Liver (tissue), 9 donors: Measurements from ENCODE around the gene PRDM5. TPM values are rescaled to one million over a fixed set of nuclear protein-coding genes. Genes with fewer than 3 reads are reported as not detected.

Experiments
- DNase-seq: peaks from one replicate; pipeline ENCODE4 v3.0.0-alpha.2; 2017; ENCODE audit warnings: low spot score
- H3K27ac ChIP-seq, 2 donors: one replicate each; pipeline ENCODE4 v1.7.0; 2013; ENCODE audit warnings: inconsistent platforms in 2 of 2, low read length in 2 of 2, control low read depth in 1 of 2, low read depth in 1 of 2, mild to moderate bottlenecking in 1 of 2
- H3K27me3 ChIP-seq, 4 donors: one replicate each; pipeline versions ENCODE4 v1.6.1 to v1.7.0; 2013; ENCODE audit warnings: low read length in 3 of 4, inconsistent platforms in 1 of 4, mild to moderate bottlenecking in 1 of 4, moderate library complexity in 1 of 4; ENCODE audit not compliant: control insufficient read depth in 4 of 4, insufficient read depth in 4 of 4
- H3K36me3 ChIP-seq, 4 donors: one replicate each; pipeline versions ENCODE4 v1.6.1 to v1.7.0; 2013; ENCODE audit warnings: low read length in 3 of 4, mild to moderate bottlenecking in 3 of 4, low read depth in 1 of 4, moderate library complexity in 1 of 4; ENCODE audit not compliant: control insufficient read depth in 4 of 4, insufficient read depth in 3 of 4
- H3K4me1 ChIP-seq, 4 donors: one replicate each; pipeline versions ENCODE4 v1.6.1 to v1.7.0; 2013; ENCODE audit warnings: low read length in 3 of 4, mild to moderate bottlenecking in 3 of 4, moderate library complexity in 1 of 4; ENCODE audit not compliant: control insufficient read depth in 4 of 4, insufficient read depth in 4 of 4
- H3K4me3 ChIP-seq, 3 donors: one replicate each; pipeline versions ENCODE4 v1.6.1 to v1.7.0; 2013; ENCODE audit warnings: low read length in 3 of 3, control low read depth in 1 of 3, low read depth in 1 of 3, mild to moderate bottlenecking in 1 of 3
- H3K9ac ChIP-seq, 2 donors: one replicate each; pipeline ENCODE4 v1.7.0; 2013; ENCODE audit warnings: low read length in 2 of 2, mild to moderate bottlenecking in 2 of 2, moderate library complexity in 2 of 2, control low read depth in 1 of 2, low read depth in 1 of 2
- H3K9me3 ChIP-seq, 4 donors: one replicate each; pipeline versions ENCODE4 v1.6.1 to v1.7.0; 2013; ENCODE audit warnings: low read length in 3 of 4; ENCODE audit not compliant: control insufficient read depth in 4 of 4
- ATF3 ChIP-seq: IDR thresholded peaks from 2 replicates; pipeline ENCODE4 v1.6.1; 2016; ENCODE audit warnings: antibody characterized with exemption
- CTCF ChIP-seq: fragments of 150-350 bp; IDR thresholded peaks from 2 replicates; pipeline ENCODE4 v1.5.1; 2017; ENCODE audit warnings: improper control_type of control experiment, low read depth, low read length; ENCODE audit not compliant: missing input control
- EGR1 ChIP-seq, 2 donors: IDR thresholded peaks; 2 replicates each; pipeline ENCODE4 v1.6.1; 2016 to 2018; ENCODE audit warnings: antibody characterized with exemption in 2 of 2, low read depth in 2 of 2
- FOXA1 ChIP-seq: IDR thresholded peaks from 2 replicates; pipeline ENCODE4 v1.6.1; 2016; ENCODE audit warnings: antibody characterized with exemption
- FOXA2 ChIP-seq: IDR thresholded peaks from 2 replicates; pipeline ENCODE4 v1.6.1; 2016; ENCODE audit warnings: antibody characterized with exemption
- GABPA ChIP-seq, 2 donors: IDR thresholded peaks in 1 of 2; conservative IDR thresholded peaks in 1 of 2; 2 replicates each; pipeline ENCODE4 v1.6.1; 2016; ENCODE audit warnings: antibody characterized with exemption in 2 of 2, mild to moderate bottlenecking in 1 of 2, moderate library complexity in 1 of 2
- HNF4A ChIP-seq, 2 donors: conservative IDR thresholded peaks; 2 replicates each; pipeline ENCODE4 v1.6.1; 2016; ENCODE audit warnings: antibody characterized with exemption in 2 of 2, mild to moderate bottlenecking in 2 of 2
- HNF4G ChIP-seq: IDR thresholded peaks from 2 replicates; pipeline ENCODE4 v1.6.1; 2016; ENCODE audit warnings: antibody characterized with exemption
- JUND ChIP-seq, 2 donors: IDR thresholded peaks; 2 replicates each; pipeline ENCODE4 v1.6.1; 2016; ENCODE audit warnings: antibody characterized with exemption in 2 of 2
- NR2F2 ChIP-seq: IDR thresholded peaks from 2 replicates; pipeline ENCODE4 v1.6.1; 2016; ENCODE audit warnings: antibody characterized with exemption
- RAD21 ChIP-seq, 2 donors: IDR thresholded peaks; 2 replicates each; pipeline ENCODE4 v1.6.1; 2016; ENCODE audit warnings: antibody characterized with exemption in 2 of 2, mild to moderate bottlenecking in 2 of 2
- RXRA ChIP-seq, 2 donors: IDR thresholded peaks; 2 replicates each; pipeline ENCODE4 v1.6.1; 2017 to 2018; ENCODE audit warnings: antibody characterized with exemption in 2 of 2, mild to moderate bottlenecking in 1 of 2
- SP1 ChIP-seq: IDR thresholded peaks from 2 replicates; pipeline ENCODE4 v1.6.1; 2018; ENCODE audit warnings: antibody characterized with exemption, mild to moderate bottlenecking
- TAF1 ChIP-seq: conservative IDR thresholded peaks from 2 replicates; pipeline ENCODE4 v1.6.1; 2016; ENCODE audit warnings: antibody characterized with exemption, mild to moderate bottlenecking
- YY1 ChIP-seq: IDR thresholded peaks from 2 replicates; pipeline ENCODE4 v1.6.1; 2016; ENCODE audit warnings: antibody characterized with exemption, mild to moderate bottlenecking
- WGBS: extraction: QIAGEN DNeasy Blood & Tissue Kit; methylation state at CpG from one replicate; pipeline ENCODE4 v1.1.7; 2013; 5-methylcytosine and 5-hydroxymethylcytosine counted together
- polyA plus RNA-seq, 2 donors: library from polyadenylated mRNA; stranded (reverse) in 1 of 2; unstranded in 1 of 2; fragments of 200-250 nt in 1 of 2; fragments of >200 nt in 1 of 2; fragmentation: Nextera tagmentation in 1 of 2; extraction: Ambion mirVana in 1 of 2; gene quantifications; one replicate each; pipeline versions ENCODE4 v1.2.1 to v1.2.3, GENCODE V29; 2013 to 2015
- total RNA-seq, 2 donors: library from RNA; depleted of rRNA; stranded (reverse); fragments of >200 nt; gene quantifications; one replicate each; pipeline ENCODE4 v1.2.3, GENCODE V29; 2014
- TF ChIP-seq, protein P1 (sequence below): IDR thresholded peaks from 2 replicates; pipeline ENCODE4 v1.6.1; 2016; ENCODE audit warnings: antibody characterized with exemption
- TF ChIP-seq, protein P2 (sequence below): IDR thresholded peaks from 2 replicates; pipeline ENCODE4 v1.6.1; 2016; ENCODE audit warnings: antibody characterized with exemption, mild to moderate bottlenecking
- donor health status: healthy.
- donor health status: healthy.
- donor health status: healthy.
- donor health status: healthy.
- donor health status: healthy.

Gene PRDM5
- total and polyA plus RNA-seq, 4 donors = 0.17 to 4.0 (median 1.1) TPM

- no peaks in the 10 kb centered on the region for H3K4me1 ChIP-seq
- 26% methylated on average over 1 of the region's 1 CpG for WGBS
- H3K4me3 ChIP-seq = no peak overlapping the region
- H3K27ac ChIP-seq = no peak overlapping the region
- no peaks in the 10 kb centered on the region for H3K36me3 ChIP-seq
- TF ChIP-seq, protein P1, sequence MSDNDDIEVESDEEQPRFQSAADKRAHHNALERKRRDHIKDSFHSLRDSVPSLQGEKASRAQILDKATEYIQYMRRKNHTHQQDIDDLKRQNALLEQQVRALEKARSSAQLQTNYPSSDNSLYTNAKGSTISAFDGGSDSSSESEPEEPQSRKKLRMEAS = no peak
- TF ChIP-seq GABPA (IDR thresholded peaks at IDR 0.05 in 1 of 2, conservative IDR thresholded peaks at IDR 0.05 in 1 of 2) = no peak
- no peak overlapping the region for H3K9ac ChIP-seq
- DNase-seq = no peak
- peaks cover 0 to 2% (median 0%) of the 10 kb centered on the region in 4 donors for H3K9me3 ChIP-seq
- no peaks in the 10 kb centered on the region for H3K27me3 ChIP-seq
These were observed 166.7 kb downstream of the PRDM5 start for GRCh38 chr4:120755864-120756263.

DNA sequence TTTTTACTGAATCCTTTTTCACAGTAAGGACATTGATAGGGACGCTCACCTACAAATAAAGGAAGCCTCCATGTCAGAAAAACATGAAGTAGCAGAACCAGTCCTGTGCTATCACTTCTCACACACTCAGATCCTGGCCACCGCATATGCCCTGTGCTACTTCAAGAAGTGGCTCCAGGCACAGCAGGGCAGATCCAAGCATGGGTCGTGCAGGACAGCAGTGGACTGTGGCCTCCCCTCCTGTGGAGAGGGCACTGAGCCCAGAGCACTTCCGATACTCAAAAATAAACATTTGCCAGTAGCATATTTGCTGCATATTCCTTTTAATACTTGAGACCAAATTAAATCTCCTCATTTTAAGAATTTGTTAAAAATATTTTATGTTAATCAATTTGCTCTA lies 167.9 kb downstream of the PRDM5 start:
- TF ChIP-seq JUND (IDR thresholded peaks at IDR 0.05) (no peak), FOXA1 (no peak), SP1 (no peak), GABPA (IDR thresholded peaks at IDR 0.05 in 1 of 2, conservative IDR thresholded peaks at IDR 0.05 in 1 of 2) (no peak), RAD21 (IDR thresholded peaks at IDR 0.05) (no peak), RXRA (IDR thresholded peaks at IDR 0.05) (no peak), TAF1 (no peak), HNF4A (conservative IDR thresholded peaks at IDR 0.05) (no peak)
- TF ChIP-seq, protein P2, sequence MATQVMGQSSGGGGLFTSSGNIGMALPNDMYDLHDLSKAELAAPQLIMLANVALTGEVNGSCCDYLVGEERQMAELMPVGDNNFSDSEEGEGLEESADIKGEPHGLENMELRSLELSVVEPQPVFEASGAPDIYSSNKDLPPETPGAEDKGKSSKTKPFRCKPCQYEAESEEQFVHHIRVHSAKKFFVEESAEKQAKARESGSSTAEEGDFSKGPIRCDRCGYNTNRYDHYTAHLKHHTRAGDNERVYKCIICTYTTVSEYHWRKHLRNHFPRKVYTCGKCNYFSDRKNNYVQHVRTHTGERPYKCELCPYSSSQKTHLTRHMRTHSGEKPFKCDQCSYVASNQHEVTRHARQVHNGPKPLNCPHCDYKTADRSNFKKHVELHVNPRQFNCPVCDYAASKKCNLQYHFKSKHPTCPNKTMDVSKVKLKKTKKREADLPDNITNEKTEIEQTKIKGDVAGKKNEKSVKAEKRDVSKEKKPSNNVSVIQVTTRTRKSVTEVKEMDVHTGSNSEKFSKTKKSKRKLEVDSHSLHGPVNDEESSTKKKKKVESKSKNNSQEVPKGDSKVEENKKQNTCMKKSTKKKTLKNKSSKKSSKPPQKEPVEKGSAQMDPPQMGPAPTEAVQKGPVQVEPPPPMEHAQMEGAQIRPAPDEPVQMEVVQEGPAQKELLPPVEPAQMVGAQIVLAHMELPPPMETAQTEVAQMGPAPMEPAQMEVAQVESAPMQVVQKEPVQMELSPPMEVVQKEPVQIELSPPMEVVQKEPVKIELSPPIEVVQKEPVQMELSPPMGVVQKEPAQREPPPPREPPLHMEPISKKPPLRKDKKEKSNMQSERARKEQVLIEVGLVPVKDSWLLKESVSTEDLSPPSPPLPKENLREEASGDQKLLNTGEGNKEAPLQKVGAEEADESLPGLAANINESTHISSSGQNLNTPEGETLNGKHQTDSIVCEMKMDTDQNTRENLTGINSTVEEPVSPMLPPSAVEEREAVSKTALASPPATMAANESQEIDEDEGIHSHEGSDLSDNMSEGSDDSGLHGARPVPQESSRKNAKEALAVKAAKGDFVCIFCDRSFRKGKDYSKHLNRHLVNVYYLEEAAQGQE = no peak
- Histone ChIP-seq H3K27ac (no peak overlapping the region), H3K9ac (no peak overlapping the region), H3K4me3 (no peak overlapping the region), H3K27me3 (no peaks in the 10 kb centered on the region), H3K9me3 (peaks cover 0 to 7% (median 3%) of the 10 kb centered on the region in 4 donors), H3K4me1 (no peaks in the 10 kb centered on the region), H3K36me3 (no peaks in the 10 kb centered on the region)
- 69% methylated on average over 4 of the region's 4 CpGs for WGBS
- no peak for DNase-seq

GRCh38 chr4:120753854-120754253 lies 168.7 kb downstream of the PRDM5 start:
- peaks cover 0 to 7% (median 4%) of the 10 kb centered on the region in 4 donors for H3K9me3 ChIP-seq
- 56% methylated on average over 1 of the region's 1 CpG for WGBS
- H3K27ac ChIP-seq = no peak overlapping the region
- DNase-seq = no peak
- H3K4me3 ChIP-seq = no peak overlapping the region
- no peaks in the 10 kb centered on the region for H3K27me3 ChIP-seq
- H3K36me3 ChIP-seq = no peaks in the 10 kb centered on the region
- no peak overlapping the region for H3K9ac ChIP-seq
- no peaks in the 10 kb centered on the region for H3K4me1 ChIP-seq
- TF ChIP-seq EGR1 (IDR thresholded peaks at IDR 0.05; ENCODE audit: low read depth in 2 of 2) (no peak), HNF4G (no peak), RAD21 (IDR thresholded peaks at IDR 0.05) (no peak), HNF4A (conservative IDR thresholded peaks at IDR 0.05) (no peak), ATF3 (no peak), NR2F2 (no peak), FOXA2 (no peak), RXRA (IDR thresholded peaks at IDR 0.05) (no peak), FOXA1 (no peak), TAF1 (no peak), YY1 (no peak), JUND (IDR thresholded peaks at IDR 0.05) (no peak), CTCF (no peak), GABPA (IDR thresholded peaks at IDR 0.05 in 1 of 2, conservative IDR thresholded peaks at IDR 0.05 in 1 of 2) (no peak), SP1 (no peak)
- TF ChIP-seq, protein P1 = no peak
- TF ChIP-seq, protein P2 = no peak
